HUES48 (cell line): ENCODE measurements around the gene ANKMY1.

Experiments
- H3K27ac ChIP-seq: one replicate; pipeline ENCODE4 v1.7.0; 2013; ENCODE audit warnings: low read depth, low read length, inconsistent platforms
- H3K27me3 ChIP-seq: 2 replicates; pipeline ENCODE4 v1.6.1; 2013; ENCODE audit warnings: mild to moderate bottlenecking, low read length; ENCODE audit not compliant: control insufficient read depth, insufficient read depth
- H3K36me3 ChIP-seq: 2 replicates; pipeline ENCODE4 v1.6.1; 2013; ENCODE audit warnings: low read length; ENCODE audit not compliant: control insufficient read depth, insufficient read depth
- H3K4me1 ChIP-seq: 2 replicates; pipeline ENCODE4 v1.6.1; 2013; ENCODE audit warnings: mild to moderate bottlenecking, low read length; ENCODE audit not compliant: control insufficient read depth, insufficient read depth
- H3K4me3 ChIP-seq: 2 replicates; pipeline ENCODE4 v1.5.1; 2013; ENCODE audit warnings: mild to moderate bottlenecking, low read depth, low read length
- H3K9ac ChIP-seq: 2 replicates; pipeline ENCODE4 v1.6.1; 2013; ENCODE audit warnings: mild to moderate bottlenecking, low read depth, low read length, moderate library complexity
- H3K9me3 ChIP-seq: 2 replicates; pipeline ENCODE4 v1.6.1; 2013; ENCODE audit warnings: low read length; ENCODE audit not compliant: control insufficient read depth, insufficient read depth

The ANKMY1 gene

GRCh38 chr2:240601061-240601830 lies 43.5 kb upstream of the ANKMY1 start:
- Histone ChIP-seq H3K36me3 (peaks cover 30% of the 10 kb centered on the region), H3K9ac (no peak overlapping the region), H3K27ac (no peak overlapping the region), H3K4me1 (no peaks in the 10 kb centered on the region), H3K4me3 (no peak overlapping the region), H3K9me3 (no peaks in the 10 kb centered on the region), H3K27me3 (no peaks in the 10 kb centered on the region)

- H3K36me3 ChIP-seq, result peaks cover 34% of the 10 kb centered on the region
- H3K4me3 ChIP-seq, result no peak overlapping the region
- H3K4me1 ChIP-seq, result no peaks in the 10 kb centered on the region
- no peaks in the 10 kb centered on the region for H3K9me3 ChIP-seq
- H3K27ac ChIP-seq, result no peak overlapping the region
- no peaks in the 10 kb centered on the region for H3K27me3 ChIP-seq
- H3K9ac ChIP-seq, result no peak overlapping the region
Measured at GRCh38 chr2:240600451-240600961, 42.7 kb upstream of the ANKMY1 start.

GRCh38 chr2:240599141-240599583 lies 41.4 kb upstream of the ANKMY1 start:
- H3K9ac ChIP-seq, result no peak overlapping the region
- H3K36me3 ChIP-seq, result peaks cover 34% of the 10 kb centered on the region
- H3K27ac ChIP-seq, result no peak overlapping the region
- no peaks in the 10 kb centered on the region for H3K4me1 ChIP-seq
- no peak overlapping the region for H3K4me3 ChIP-seq
- no peaks in the 10 kb centered on the region for H3K9me3 ChIP-seq
- no peaks in the 10 kb centered on the region for H3K27me3 ChIP-seq

GRCh38 chr2:240598311-240598911 lies 40.6 kb upstream of the ANKMY1 start:
- Histone ChIP-seq H3K27ac (no peak overlapping the region), H3K36me3 (peaks cover 34% of the 10 kb centered on the region), H3K4me1 (no peaks in the 10 kb centered on the region), H3K4me3 (no peak overlapping the region), H3K9ac (no peak overlapping the region), H3K9me3 (no peaks in the 10 kb centered on the region), H3K27me3 (no peaks in the 10 kb centered on the region)

- no peak overlapping the region for H3K4me3 ChIP-seq
- no peaks in the 10 kb centered on the region for H3K27me3 ChIP-seq
- no peaks in the 10 kb centered on the region for H3K9me3 ChIP-seq
- H3K4me1 ChIP-seq, result no peaks in the 10 kb centered on the region
- no peak overlapping the region for H3K27ac ChIP-seq
- H3K36me3 ChIP-seq, result peaks cover 34% of the 10 kb centered on the region
- no peak overlapping the region for H3K9ac ChIP-seq
Measured at GRCh38 chr2:240597419-240598181, 39.8 kb upstream of the ANKMY1 start.

- no peaks in the 10 kb centered on the region for H3K4me1 ChIP-seq
- no peak overlapping the region for H3K27ac ChIP-seq
- H3K9ac ChIP-seq, result no peak overlapping the region
- peaks cover 37% of the 10 kb centered on the region for H3K36me3 ChIP-seq
- no peaks in the 10 kb centered on the region for H3K27me3 ChIP-seq
- H3K4me3 ChIP-seq, result no peak overlapping the region
- H3K9me3 ChIP-seq, result no peaks in the 10 kb centered on the region
Measured at GRCh38 chr2:240597054-240597418, 39.2 kb upstream of the ANKMY1 start.

- Histone ChIP-seq H3K36me3 (peaks cover 39% of the 10 kb centered on the region), H3K27me3 (no peaks in the 10 kb centered on the region), H3K4me1 (no peaks in the 10 kb centered on the region), H3K27ac (no peak overlapping the region), H3K9me3 (no peaks in the 10 kb centered on the region), H3K4me3 (no peak overlapping the region), H3K9ac (no peak overlapping the region)
Measured at GRCh38 chr2:240596491-240596931, 38.7 kb upstream of the ANKMY1 start.

- no peaks in the 10 kb centered on the region for H3K27me3 ChIP-seq
- H3K36me3 ChIP-seq, result peaks cover 44% of the 10 kb centered on the region
- no peaks in the 10 kb centered on the region for H3K4me1 ChIP-seq
- no peak overlapping the region for H3K27ac ChIP-seq
- H3K4me3 ChIP-seq, result no peak overlapping the region
- no peaks in the 10 kb centered on the region for H3K9me3 ChIP-seq
- no peak overlapping the region for H3K9ac ChIP-seq
Measured at GRCh38 chr2:240596080-240596460, 38.3 kb upstream of the ANKMY1 start.

- H3K36me3 ChIP-seq, result peaks cover 49% of the 10 kb centered on the region
- no peak overlapping the region for H3K9ac ChIP-seq
- H3K27me3 ChIP-seq, result no peaks in the 10 kb centered on the region
- H3K9me3 ChIP-seq, result no peaks in the 10 kb centered on the region
- H3K4me1 ChIP-seq, result no peaks in the 10 kb centered on the region
- no peak overlapping the region for H3K27ac ChIP-seq
- H3K4me3 ChIP-seq, result no peak overlapping the region
Measured at GRCh38 chr2:240595381-240596079, 37.7 kb upstream of the ANKMY1 start.

GRCh38 chr2:240594511-240595380 lies 37.0 kb upstream of the ANKMY1 start:
- no peaks in the 10 kb centered on the region for H3K9me3 ChIP-seq
- H3K4me3 ChIP-seq, result no peak overlapping the region
- H3K27me3 ChIP-seq, result no peaks in the 10 kb centered on the region
- no peak overlapping the region for H3K27ac ChIP-seq
- H3K9ac ChIP-seq, result no peak overlapping the region
- no peaks in the 10 kb centered on the region for H3K4me1 ChIP-seq
- peaks cover 52% of the 10 kb centered on the region for H3K36me3 ChIP-seq
